ENCODE measurements around the gene CAPN11. TPM values are rescaled to one million over a fixed set of nuclear protein-coding genes. Genes with fewer than 3 reads are reported as not detected.

CAPN11 gene
- total RNA-seq, 1 experiment from 2014 or later, result 0.28 TPM

- Histone ChIP-seq H3K79me1 (ENCODE audit: insufficient read depth, low read depth, low read length, poor library complexity, severe bottlenecking) (no peaks in the 10 kb centered on the region), H2AFZ (ENCODE audit: low read length) (no peak overlapping the region), H3K56ac (ENCODE audit: insufficient read length, low read depth, low read length) (no peak overlapping the region), H3T11ph (ENCODE audit: low read length) (no peak overlapping the region), H4K8ac (replicated peaks; ENCODE audit: insufficient read length, low read depth, low read length) (peak overlapping the region; percentile 30), H3K9ac (ENCODE audit: extremely low read depth, insufficient read length, low read length) (no peak overlapping the region), H2BK20ac (ENCODE audit: low read depth, low read length, poor library complexity, severe bottlenecking) (no peak overlapping the region), H3K9me3 (ENCODE audit: control insufficient read depth, low read depth, low read length) (no peaks in the 10 kb centered on the region), H3K23me2 (ENCODE audit: insufficient read length, low read depth, low read length, poor library complexity, severe bottlenecking) (no peaks in the 10 kb centered on the region), H4K5ac (ENCODE audit: insufficient read length, low read depth, low read length) (peak overlapping the region; percentile 5), H2BK15ac (ENCODE audit: low read depth, low read length) (no peak overlapping the region), H3K79me2 (ENCODE audit: insufficient read depth, low read length) (no peaks in the 10 kb centered on the region), H3K4me1 (ENCODE audit: insufficient read depth, low read length) (peaks cover 22% of the 10 kb centered on the region), H3K27ac (ENCODE audit: insufficient read length, low read depth, low read length) (peak overlapping the region; percentile 74), H2BK120ac (ENCODE audit: low read depth, low read length, poor library complexity, severe bottlenecking) (no peak overlapping the region), H2BK5ac (ENCODE audit: insufficient read length, low read length) (peak overlapping the region; percentile 3), H2AK5ac (ENCODE audit: insufficient read length, low read length) (no peak overlapping the region), H3K4me2 (ENCODE audit: insufficient read depth, insufficient read length, low read length) (peak overlapping the region; percentile 5), H3K4ac (ENCODE audit: low read depth, low read length) (peak overlapping the region; percentile 0; the same call in 1 of the 2 replicates), H3K27me3 (ENCODE audit: insufficient read depth, low read length) (no peaks in the 10 kb centered on the region), H3K14ac (ENCODE audit: insufficient read depth, low read length) (peak overlapping the region; percentile 94), H4K20me1 (ENCODE audit: control insufficient read depth, insufficient read depth, insufficient read length) (peaks cover 3% of the 10 kb centered on the region), H4K91ac (ENCODE audit: insufficient read length, low read depth, low read length) (peak overlapping the region; percentile 35), H3K23ac (ENCODE audit: insufficient read length, low read depth, low read length) (no peak overlapping the region), H3K18ac (ENCODE audit: insufficient read length, low read depth, low read length) (peak overlapping the region; percentile 96), H2BK12ac (ENCODE audit: insufficient read length, low read depth, low read length) (peak overlapping the region; percentile 64)
- H3K4me3 Mint-ChIP-seq, result peak overlapping the region; percentile 43 to 55; a peak in 3 of 5 replicates
- H3K27ac Mint-ChIP-seq, result peak overlapping the region; percentile 97 to 100 (median 99)
- DNase-seq, result no peak
- no peaks in the 10 kb centered on the region; a peak in 1 of 7 replicates for H3K36me3 Mint-ChIP-seq (ENCODE audit: insufficient read depth in 1 of 3, low read depth in 3 of 3)
- no peaks in the 10 kb centered on the region for H3K9me3 Mint-ChIP-seq
- no peak for TF ChIP-seq CTCF (conservative IDR thresholded peaks at IDR 0.05)
- no peaks in the 10 kb centered on the region for H3K27me3 Mint-ChIP-seq (ENCODE audit: low read depth)
- peaks cover 59 to 64% of the 10 kb centered on the region in 2 experiments for H3K4me1 Mint-ChIP-seq
- WGBS (ENCODE audit: extremely low coverage, insufficient read length, low lambda C conversion rate), result no CpG with 5 or more reads among the region's 11 CpGs
Observed at GRCh38 chr6:44202972-44203750, 44.5 kb downstream of the CAPN11 start.

All from H9 (cell line).